Left lung (tissue), 10 donors: ENCODE measurements around the gene TTBK1. TPM values are rescaled to one million over a fixed set of nuclear protein-coding genes. Genes with fewer than 3 reads are reported as not detected.

Experiments used
- ATAC-seq: fragments of 200-7000 bp; cut with Tn5 transposase; one replicate; pipeline ENCODE4 v1.9.1; 2020; ENCODE audit warnings: moderate library complexity
- DNase-seq, 4 donors: peaks; one replicate each; pipeline ENCODE4 v3.0.0-alpha.2; 2013 to 2020
- H3K27ac ChIP-seq, 2 donors: fragments of 200-600 bp; sonication (generic) in 1 of 2; one replicate each; pipeline versions ENCODE4 v1.5.0 to v1.8.0; 2020 to 2021
- H3K27me3 ChIP-seq, 2 donors: fragments of 200-600 bp; sonication (generic) in 1 of 2; one replicate each; pipeline versions ENCODE4 v1.5.0 to v1.8.0; 2020 to 2021
- H3K36me3 ChIP-seq, 2 donors: fragments of 200-600 bp; sonication (generic) in 1 of 2; one replicate each; pipeline versions ENCODE4 v1.5.0 to v1.8.0; 2020 to 2021
- H3K4me1 ChIP-seq, 2 donors: fragments of 200-600 bp; one replicate each; pipeline ENCODE4 v1.8.0; 2021
- H3K4me3 ChIP-seq, 2 donors: fragments of 200-600 bp; sonication (generic) in 1 of 2; one replicate each; pipeline versions ENCODE4 v1.5.0 to v1.8.0; 2020 to 2021; ENCODE audit warnings: mild to moderate bottlenecking in 1 of 2
- H3K9me3 ChIP-seq, 2 donors: fragments of 200-600 bp; sonication (generic) in 1 of 2; one replicate each; pipeline versions ENCODE4 v1.5.0 to v1.8.0; 2020 to 2021
- intact Hi-C, 2 donors: fragments of 100-400 bp; cut with DNase I; formaldehyde crosslinking; loops; one replicate each; pipeline versions ENCODE4 v1.11.2 to v1.14.2; 2022
- polyA plus RNA-seq, 6 donors: library from polyadenylated mRNA; unstranded; fragments of 120-200 nt; gene quantifications; one replicate each; pipeline ENCODE4 v1.2.1, GENCODE V29; 2013; ENCODE audit not compliant: insufficient read length in 6 of 6
- total RNA-seq, 2 donors: library from RNA; stranded (reverse); fragmentation: NEBNext Ultra II Directional; extraction: Animal tissue kit (Norgen Biotek cat#: 25700); gene quantifications; one replicate each; pipeline ENCODE4 v1.2.1, GENCODE V29; 2021
- TF ChIP-seq, protein P1 (sequence below), 2 donors: fragments of 200-600 bp; sonication (generic) in 1 of 2; IDR thresholded peaks; one replicate each; pipeline versions ENCODE4 v1.5.0 to v1.8.0; 2021; ENCODE audit warnings: antibody characterized with exemption in 2 of 2
- donor health status: DM: no; HTN: yes; CAD: no.
- donor health status: DM: no; HTN: no; CAD: no.

Gene TTBK1
- total and polyA plus RNA-seq, 8 donors = 0.08 to 0.94 (median 0.62) TPM

DNA sequence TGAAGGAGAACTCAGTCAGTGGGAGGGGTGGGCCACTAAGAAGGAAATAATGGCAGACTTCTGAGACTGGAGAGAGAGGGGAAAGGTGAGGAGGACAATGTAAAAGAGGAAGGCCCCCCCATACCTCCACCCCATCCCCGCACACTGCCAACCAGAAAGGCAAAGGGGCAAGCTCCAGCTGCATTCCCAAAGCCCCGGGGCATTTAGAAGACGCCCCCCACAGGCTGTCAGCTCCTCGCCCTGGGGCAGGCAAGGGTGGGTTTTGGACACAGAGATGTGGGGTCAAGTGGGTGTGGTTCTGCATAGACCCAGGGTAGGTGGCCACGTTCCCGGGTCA lies 34.0 kb downstream of the TTBK1 start:
- Histone ChIP-seq H3K4me1 (peaks cover 0 to 16% of the 10 kb centered on the region in 2 donors), H3K27ac (no peak overlapping the region), H3K9me3 (no peaks in the 10 kb centered on the region), H3K4me3 (no peak overlapping the region), H3K27me3 (peaks cover 17 to 77% of the 10 kb centered on the region in 2 donors), H3K36me3 (no peaks in the 10 kb centered on the region)
- ATAC-seq (no peak), DNase-seq (no peak)
- intact Hi-C loops = no loop called here
- TF ChIP-seq, protein P1, sequence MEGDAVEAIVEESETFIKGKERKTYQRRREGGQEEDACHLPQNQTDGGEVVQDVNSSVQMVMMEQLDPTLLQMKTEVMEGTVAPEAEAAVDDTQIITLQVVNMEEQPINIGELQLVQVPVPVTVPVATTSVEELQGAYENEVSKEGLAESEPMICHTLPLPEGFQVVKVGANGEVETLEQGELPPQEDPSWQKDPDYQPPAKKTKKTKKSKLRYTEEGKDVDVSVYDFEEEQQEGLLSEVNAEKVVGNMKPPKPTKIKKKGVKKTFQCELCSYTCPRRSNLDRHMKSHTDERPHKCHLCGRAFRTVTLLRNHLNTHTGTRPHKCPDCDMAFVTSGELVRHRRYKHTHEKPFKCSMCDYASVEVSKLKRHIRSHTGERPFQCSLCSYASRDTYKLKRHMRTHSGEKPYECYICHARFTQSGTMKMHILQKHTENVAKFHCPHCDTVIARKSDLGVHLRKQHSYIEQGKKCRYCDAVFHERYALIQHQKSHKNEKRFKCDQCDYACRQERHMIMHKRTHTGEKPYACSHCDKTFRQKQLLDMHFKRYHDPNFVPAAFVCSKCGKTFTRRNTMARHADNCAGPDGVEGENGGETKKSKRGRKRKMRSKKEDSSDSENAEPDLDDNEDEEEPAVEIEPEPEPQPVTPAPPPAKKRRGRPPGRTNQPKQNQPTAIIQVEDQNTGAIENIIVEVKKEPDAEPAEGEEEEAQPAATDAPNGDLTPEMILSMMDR (IDR thresholded peaks at IDR 0.05) = no peak

- DNase-seq = no peak
- Histone ChIP-seq H3K36me3 (no peaks in the 10 kb centered on the region), H3K4me3 (no peak overlapping the region), H3K4me1 (peaks cover 0 to 16% of the 10 kb centered on the region in 2 donors), H3K9me3 (no peaks in the 10 kb centered on the region), H3K27me3 (peaks cover 17 to 77% of the 10 kb centered on the region in 2 donors), H3K27ac (no peak overlapping the region)
- intact Hi-C loops = no loop called here
- no peak for ATAC-seq
- TF ChIP-seq, protein P1 (IDR thresholded peaks at IDR 0.05) = no peak
Measured at GRCh38 chr6:43277643-43278523, 34.6 kb downstream of the TTBK1 start.

DNA sequence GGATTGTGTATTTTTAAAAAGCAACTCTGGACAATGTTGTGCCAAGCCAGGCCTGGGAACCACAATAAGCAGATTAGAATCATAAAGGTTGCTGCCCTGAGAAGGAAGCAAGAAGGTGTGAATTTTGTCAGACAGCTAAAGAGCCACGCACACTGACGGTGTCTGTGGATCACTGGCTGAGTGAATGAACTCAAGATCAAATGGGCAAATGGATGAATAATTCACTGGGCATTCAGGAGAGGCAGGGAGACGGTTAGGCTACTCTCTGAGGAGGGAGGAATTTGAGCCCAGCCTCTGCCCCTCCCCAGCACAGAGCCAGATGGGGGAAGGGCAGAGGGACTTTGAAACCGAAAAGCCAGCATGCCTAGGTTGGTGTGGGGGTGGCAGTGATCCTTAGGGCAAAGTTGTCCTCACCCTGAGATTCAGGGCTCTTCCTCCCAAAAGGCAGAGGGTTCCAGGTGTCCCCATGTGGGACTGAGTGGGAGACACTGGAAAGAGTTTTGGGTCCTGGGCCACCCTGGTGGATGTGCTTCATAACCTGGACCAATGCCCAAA lies 35.3 kb downstream of the TTBK1 start:
- H3K27ac ChIP-seq = no peak overlapping the region
- peaks cover 0 to 16% of the 10 kb centered on the region in 2 donors for H3K4me1 ChIP-seq
- intact Hi-C loops = no loop called here
- no peaks in the 10 kb centered on the region for H3K36me3 ChIP-seq
- TF ChIP-seq, protein P1 (IDR thresholded peaks at IDR 0.05) = no peak
- no peaks in the 10 kb centered on the region for H3K9me3 ChIP-seq
- H3K27me3 ChIP-seq = peaks cover 17 to 77% of the 10 kb centered on the region in 2 donors
- ATAC-seq = no peak
- DNase-seq = no peak
- no peak overlapping the region for H3K4me3 ChIP-seq

- Histone ChIP-seq H3K27ac (no peak overlapping the region), H3K9me3 (no peaks in the 10 kb centered on the region), H3K4me3 (no peak overlapping the region), H3K27me3 (peaks cover 19 to 77% of the 10 kb centered on the region in 2 donors), H3K4me1 (peaks cover 0 to 17% of the 10 kb centered on the region in 2 donors), H3K36me3 (no peaks in the 10 kb centered on the region)
- ATAC-seq = no peak
- DNase-seq = no peak
- TF ChIP-seq, protein P1 (IDR thresholded peaks at IDR 0.05) = no peak
- intact Hi-C loops = no loop called here
Measured at GRCh38 chr6:43280234-43280633, 37.0 kb downstream of the TTBK1 start.

DNA sequence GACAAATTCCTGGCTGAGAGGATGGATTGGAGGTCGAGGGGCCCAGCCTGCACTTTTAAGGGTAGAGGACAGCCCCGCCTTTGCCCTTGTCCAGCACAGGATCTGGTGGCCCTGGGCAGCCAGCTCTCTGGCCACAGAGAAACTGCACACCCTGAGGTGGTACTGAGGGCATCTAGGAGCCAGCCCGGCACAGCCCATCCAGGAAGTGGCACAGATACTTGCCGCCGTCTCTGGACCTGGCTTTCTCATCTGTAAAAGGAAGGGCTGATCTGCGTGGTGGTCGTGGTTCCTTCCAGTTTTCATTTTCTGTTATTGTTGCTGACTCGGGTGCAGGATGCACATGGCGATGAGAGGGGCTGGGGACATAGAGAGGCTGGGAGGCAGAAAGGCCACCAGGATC lies 38.8 kb downstream of the TTBK1 start:
- TF ChIP-seq, protein P1 (IDR thresholded peaks at IDR 0.05) = no peak
- Histone ChIP-seq H3K4me3 (no peak overlapping the region), H3K27me3 (peaks cover 9 to 77% of the 10 kb centered on the region in 2 donors), H3K4me1 (peaks cover 0 to 5% of the 10 kb centered on the region in 2 donors), H3K27ac (no peak overlapping the region), H3K36me3 (no peaks in the 10 kb centered on the region), H3K9me3 (no peaks in the 10 kb centered on the region)
- intact Hi-C loops = no loop called here
- DNase-seq (no peak), ATAC-seq (no peak)
